HepG2 (cell line): ENCODE data around the gene GALNT11. TPM values are rescaled to one million over a fixed set of nuclear protein-coding genes. Genes with fewer than 3 reads are reported as not detected.

ENCODE experiments used
- EEA1 ChIP-seq: sonication (generic); formaldehyde crosslinking; IDR thresholded peaks from 2 replicates; pipeline ENCODE4 v1.5.1; 2020; ENCODE audit warnings: mild to moderate bottlenecking, missing genetic modification reagents, borderline replicate concordance
- PLRG1 ChIP-seq: fragments of 450-650 bp; conservative IDR thresholded peaks from 2 replicates; pipeline ENCODE4 v1.6.1; 2016
- PTBP1 ChIP-seq: fragments of 200-400 bp; formaldehyde crosslinking; IDR thresholded peaks from 2 replicates; pipeline ENCODE4 v1.6.1; 2018; ENCODE audit warnings: low read length, low read depth; ENCODE audit not compliant: poor library complexity, severe bottlenecking
- RERE ChIP-seq: IDR thresholded peaks from 2 replicates; pipeline ENCODE4 v1.6.1; 2016; ENCODE audit warnings: low read depth, missing genetic modification reagents, missing compliant biosample characterization
- SMAD9 ChIP-seq: sonication (generic); formaldehyde crosslinking; IDR thresholded peaks from 2 replicates; pipeline ENCODE4 v1.5.1; 2020; ENCODE audit warnings: mild to moderate bottlenecking, missing genetic modification reagents
- TCF12 ChIP-seq, 2 experiments: fragments of 450-650 bp in 1 of 2; sonication (generic) in 1 of 2; formaldehyde crosslinking in 1 of 2; IDR thresholded peaks; 2 replicates each; pipeline versions ENCODE4 v1.6.1 to v1.8.0; 2017 to 2022; ENCODE audit warnings: antibody characterized with exemption in 1 of 2, mild to moderate bottlenecking in 1 of 2, missing genetic modification reagents in 1 of 2, moderate library complexity in 1 of 2
- ZNF354B ChIP-seq: sonication (generic); formaldehyde crosslinking; IDR thresholded peaks from 2 replicates; pipeline ENCODE4 v1.8.0; 2022; ENCODE audit warnings: mild to moderate bottlenecking, missing genetic modification reagents
- ZNF512B ChIP-seq: sonication (generic); formaldehyde crosslinking; IDR thresholded peaks from 2 replicates; pipeline ENCODE4 v1.5.1; 2020; ENCODE audit warnings: missing genetic modification reagents, mild to moderate bottlenecking, borderline replicate concordance
- ZNF547 ChIP-seq: sonication (generic); formaldehyde crosslinking; IDR thresholded peaks from 2 replicates; pipeline ENCODE4 v1.5.1; 2020; ENCODE audit warnings: mild to moderate bottlenecking, missing genetic modification reagents
- ZNF678 ChIP-seq: sonication (generic); formaldehyde crosslinking; IDR thresholded peaks from 2 replicates; pipeline ENCODE4 v1.4.0; 2020; ENCODE audit warnings: mild to moderate bottlenecking, missing genetic modification reagents
- ZNF790 ChIP-seq: sonication (generic); formaldehyde crosslinking; IDR thresholded peaks from 2 replicates; pipeline ENCODE4 v1.8.0; 2022; ENCODE audit warnings: missing genetic modification reagents, mild to moderate bottlenecking, borderline replicate concordance
- ZNF83 ChIP-seq: sonication (generic); formaldehyde crosslinking; IDR thresholded peaks from 2 replicates; pipeline ENCODE4 v1.4.0; 2020; ENCODE audit warnings: missing genetic modification reagents, mild to moderate bottlenecking, borderline replicate concordance
- polyA plus RNA-seq, 8 experiments: library from polyadenylated mRNA; depleted of rRNA in 3 of 8; stranded (reverse) in 7 of 8; unstranded in 1 of 8; fragments of >200 nt; fragmentation: Illumina TruSeq in 4 of 8; extraction: Trizol in 4 of 8; gene quantifications; 2 replicates each; pipeline versions ENCODE4 v1.2.1 to v1.2.3, GENCODE V29; 2011 to 2016; ENCODE audit warnings: low read depth in 4 of 8, missing spikeins in 1 of 8, mixed read lengths in 1 of 8; ENCODE audit not compliant: insufficient read depth in 1 of 8
- total RNA-seq, 5 experiments: library from RNA; depleted of rRNA; stranded (reverse); fragments of >200 nt; fragmentation: Illumina TruSeq; extraction: Trizol; gene quantifications; 2 replicates each; pipeline ENCODE4 v1.2.3, GENCODE V29; 2016; ENCODE audit warnings: low read depth in 1 of 5
- TF ChIP-seq, protein P1 (sequence below): IDR thresholded peaks from 2 replicates; pipeline ENCODE4 v1.4.0; 2020; ENCODE audit warnings: mild to moderate bottlenecking, missing genetic modification reagents
- TF ChIP-seq, protein P2 (sequence below): sonication (generic); formaldehyde crosslinking; IDR thresholded peaks from 2 replicates; pipeline ENCODE4 v1.4.0; 2020; ENCODE audit warnings: mild to moderate bottlenecking, missing genetic modification reagents
- TF ChIP-seq, protein P3 (sequence below): sonication (generic); formaldehyde crosslinking; IDR thresholded peaks from 2 replicates; pipeline ENCODE4 v1.4.0; 2020; ENCODE audit warnings: mild to moderate bottlenecking, missing genetic modification reagents

The GALNT11 gene
- total and polyA plus RNA-seq, 2 of the 13 experiments (the other 11 are each of a cell fraction or from before 2014, with no cell fraction given), result 9.3 to 16.3 TPM

- TF ChIP-seq, protein P1, sequence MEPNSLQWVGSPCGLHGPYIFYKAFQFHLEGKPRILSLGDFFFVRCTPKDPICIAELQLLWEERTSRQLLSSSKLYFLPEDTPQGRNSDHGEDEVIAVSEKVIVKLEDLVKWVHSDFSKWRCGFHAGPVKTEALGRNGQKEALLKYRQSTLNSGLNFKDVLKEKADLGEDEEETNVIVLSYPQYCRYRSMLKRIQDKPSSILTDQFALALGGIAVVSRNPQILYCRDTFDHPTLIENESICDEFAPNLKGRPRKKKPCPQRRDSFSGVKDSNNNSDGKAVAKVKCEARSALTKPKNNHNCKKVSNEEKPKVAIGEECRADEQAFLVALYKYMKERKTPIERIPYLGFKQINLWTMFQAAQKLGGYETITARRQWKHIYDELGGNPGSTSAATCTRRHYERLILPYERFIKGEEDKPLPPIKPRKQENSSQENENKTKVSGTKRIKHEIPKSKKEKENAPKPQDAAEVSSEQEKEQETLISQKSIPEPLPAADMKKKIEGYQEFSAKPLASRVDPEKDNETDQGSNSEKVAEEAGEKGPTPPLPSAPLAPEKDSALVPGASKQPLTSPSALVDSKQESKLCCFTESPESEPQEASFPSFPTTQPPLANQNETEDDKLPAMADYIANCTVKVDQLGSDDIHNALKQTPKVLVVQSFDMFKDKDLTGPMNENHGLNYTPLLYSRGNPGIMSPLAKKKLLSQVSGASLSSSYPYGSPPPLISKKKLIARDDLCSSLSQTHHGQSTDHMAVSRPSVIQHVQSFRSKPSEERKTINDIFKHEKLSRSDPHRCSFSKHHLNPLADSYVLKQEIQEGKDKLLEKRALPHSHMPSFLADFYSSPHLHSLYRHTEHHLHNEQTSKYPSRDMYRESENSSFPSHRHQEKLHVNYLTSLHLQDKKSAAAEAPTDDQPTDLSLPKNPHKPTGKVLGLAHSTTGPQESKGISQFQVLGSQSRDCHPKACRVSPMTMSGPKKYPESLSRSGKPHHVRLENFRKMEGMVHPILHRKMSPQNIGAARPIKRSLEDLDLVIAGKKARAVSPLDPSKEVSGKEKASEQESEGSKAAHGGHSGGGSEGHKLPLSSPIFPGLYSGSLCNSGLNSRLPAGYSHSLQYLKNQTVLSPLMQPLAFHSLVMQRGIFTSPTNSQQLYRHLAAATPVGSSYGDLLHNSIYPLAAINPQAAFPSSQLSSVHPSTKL, result peak; percentile 96
- TF ChIP-seq EEA1 (CRISPR knock-in tag) (no peak), PTBP1 (no peak), RERE (no peak), ZNF354B (CRISPR knock-in tag) (no peak), ZNF83 (no peak), ZNF678 (CRISPR knock-in tag) (no peak), PLRG1 (no peak), TCF12 (IDR thresholded peaks at IDR 0.05) (no peak), TCF12 (CRISPR knock-in tag; IDR thresholded peaks at IDR 0.05) (no peak), ZNF547 (CRISPR knock-in tag) (no peak), ZNF790 (CRISPR knock-in tag) (no peak), ZNF512B (CRISPR knock-in tag) (no peak), SMAD9 (no peak)
- TF ChIP-seq, protein P2, sequence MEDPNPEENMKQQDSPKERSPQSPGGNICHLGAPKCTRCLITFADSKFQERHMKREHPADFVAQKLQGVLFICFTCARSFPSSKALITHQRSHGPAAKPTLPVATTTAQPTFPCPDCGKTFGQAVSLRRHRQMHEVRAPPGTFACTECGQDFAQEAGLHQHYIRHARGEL (CRISPR knock-in tag), result no peak
- TF ChIP-seq, protein P3, sequence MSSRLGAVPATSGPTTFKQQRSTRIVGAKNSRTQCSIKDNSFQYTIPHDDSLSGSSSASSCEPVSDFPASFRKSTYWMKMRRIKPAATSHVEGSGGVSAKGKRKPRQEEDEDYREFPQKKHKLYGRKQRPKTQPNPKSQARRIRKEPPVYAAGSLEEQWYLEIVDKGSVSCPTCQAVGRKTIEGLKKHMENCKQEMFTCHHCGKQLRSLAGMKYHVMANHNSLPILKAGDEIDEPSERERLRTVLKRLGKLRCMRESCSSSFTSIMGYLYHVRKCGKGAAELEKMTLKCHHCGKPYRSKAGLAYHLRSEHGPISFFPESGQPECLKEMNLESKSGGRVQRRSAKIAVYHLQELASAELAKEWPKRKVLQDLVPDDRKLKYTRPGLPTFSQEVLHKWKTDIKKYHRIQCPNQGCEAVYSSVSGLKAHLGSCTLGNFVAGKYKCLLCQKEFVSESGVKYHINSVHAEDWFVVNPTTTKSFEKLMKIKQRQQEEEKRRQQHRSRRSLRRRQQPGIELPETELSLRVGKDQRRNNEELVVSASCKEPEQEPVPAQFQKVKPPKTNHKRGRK (CRISPR knock-in tag), result no peak
These were observed 55.6 kb downstream of the GALNT11 start (continued) for GRCh38 chr7:152081088-152081487.
